Measurements from ENCODE around the gene GADD45G.

The GADD45G gene

GRCh38 chr9:89579741-89580385 lies 24.9 kb upstream of the GADD45G start:
- TF ChIP-seq GATA2 (IDR thresholded peaks at IDR 0.05; ENCODE audit: low read depth, low read length) (no peak), GATA3 (IDR thresholded peaks at IDR 0.05; ENCODE audit: low read depth, low read length) (no peak)

DNA sequence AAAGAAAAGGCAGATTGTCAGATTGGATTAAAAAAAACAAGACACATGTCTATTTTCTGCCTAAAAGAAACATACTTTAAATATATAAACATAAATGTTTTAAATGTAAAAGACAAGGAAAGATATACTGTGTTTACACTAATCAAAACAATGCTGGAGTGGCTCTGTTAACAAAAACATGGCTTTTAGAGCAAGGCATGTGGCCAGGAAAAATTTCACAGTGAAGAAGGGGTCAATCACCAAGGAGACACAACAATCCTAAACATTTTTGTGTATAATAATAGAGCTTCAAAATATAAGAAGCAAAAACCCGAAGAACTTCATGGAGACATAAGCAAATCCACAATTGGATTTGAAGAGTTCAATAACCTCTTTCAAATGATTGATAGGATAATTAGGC lies 18.5 kb upstream of the GADD45G start:
- TF ChIP-seq GATA3 (IDR thresholded peaks at IDR 0.05; ENCODE audit: low read depth, low read length) (no peak), GATA2 (IDR thresholded peaks at IDR 0.05; ENCODE audit: low read depth, low read length) (no peak)

DNA sequence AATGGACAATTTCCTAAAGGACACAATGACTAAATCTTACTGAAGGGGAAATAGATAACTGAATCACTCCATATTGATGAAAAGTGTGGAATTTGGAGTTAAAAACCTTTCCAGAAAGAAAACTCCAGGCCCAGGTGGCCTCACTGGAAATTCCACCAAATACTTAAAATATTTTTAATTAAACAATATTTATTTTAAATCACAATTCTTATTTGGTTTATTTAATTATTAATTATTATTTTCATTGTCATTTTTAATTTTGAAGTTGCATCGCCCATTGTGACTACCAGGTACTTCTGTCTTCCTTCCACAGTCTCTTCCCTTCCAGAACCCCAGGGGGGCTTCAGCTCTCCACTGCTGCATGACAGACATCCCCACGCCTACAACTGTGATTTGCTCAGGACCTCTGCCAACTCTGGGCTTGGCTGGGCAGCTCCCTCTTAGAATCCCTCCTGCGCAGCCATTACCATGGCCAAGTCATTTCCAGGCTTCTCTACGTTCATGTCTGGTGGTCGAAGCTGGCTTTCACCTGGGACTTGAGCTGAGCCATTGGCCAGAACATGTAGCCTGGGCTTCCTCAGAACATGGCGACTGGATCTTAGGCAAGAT lies 16.4 kb upstream of the GADD45G start:
- TF ChIP-seq GATA2 (IDR thresholded peaks at IDR 0.05; ENCODE audit: low read depth, low read length) (no peak), GATA3 (IDR thresholded peaks at IDR 0.05; ENCODE audit: low read depth, low read length) (no peak)

GRCh38 chr9:89590415-89590814 lies 14.4 kb upstream of the GADD45G start:
- TF ChIP-seq GATA2 (IDR thresholded peaks at IDR 0.05; ENCODE audit: low read depth, low read length) (no peak), GATA3 (IDR thresholded peaks at IDR 0.05; ENCODE audit: low read depth, low read length) (no peak)

- TF ChIP-seq GATA2 (IDR thresholded peaks at IDR 0.05; ENCODE audit: low read depth, low read length), result no peak
- TF ChIP-seq GATA3 (IDR thresholded peaks at IDR 0.05; ENCODE audit: low read depth, low read length), result no peak
These were observed 13.3 kb upstream of the GADD45G start for GRCh38 chr9:89591274-89592212.

DNA sequence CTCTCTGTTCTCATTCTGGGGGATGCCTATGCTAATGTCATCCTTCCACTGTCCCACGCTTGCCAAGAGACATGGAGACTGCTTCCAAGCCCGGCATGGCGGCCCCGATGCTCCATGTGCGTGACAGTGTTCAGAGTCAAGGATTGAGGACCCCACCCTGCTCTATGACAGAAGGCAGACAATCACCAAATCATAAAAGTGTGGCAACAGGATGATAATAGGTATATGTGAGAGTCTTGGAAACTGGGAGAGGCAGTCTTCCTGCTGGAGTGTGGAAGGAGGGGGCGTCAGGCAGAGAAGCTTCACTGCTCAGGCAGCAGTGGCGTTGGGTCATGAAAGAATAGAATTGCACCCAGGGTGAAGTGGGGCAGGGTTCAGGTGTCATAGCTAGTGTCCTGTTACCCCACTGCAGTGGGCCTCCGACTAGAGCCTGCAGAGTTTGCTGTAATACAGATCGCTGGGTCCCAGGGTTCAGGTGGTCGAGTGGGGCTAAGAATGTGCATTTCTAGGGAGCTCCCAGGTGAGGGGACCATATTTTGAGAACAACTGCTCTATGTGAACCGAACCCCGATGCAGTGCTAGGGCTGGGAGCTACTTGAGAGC lies 12.5 kb upstream of the GADD45G start:
- TF ChIP-seq GATA3 (IDR thresholded peaks at IDR 0.05; ENCODE audit: low read depth, low read length) (no peak), GATA2 (IDR thresholded peaks at IDR 0.05; ENCODE audit: low read depth, low read length) (no peak)

DNA sequence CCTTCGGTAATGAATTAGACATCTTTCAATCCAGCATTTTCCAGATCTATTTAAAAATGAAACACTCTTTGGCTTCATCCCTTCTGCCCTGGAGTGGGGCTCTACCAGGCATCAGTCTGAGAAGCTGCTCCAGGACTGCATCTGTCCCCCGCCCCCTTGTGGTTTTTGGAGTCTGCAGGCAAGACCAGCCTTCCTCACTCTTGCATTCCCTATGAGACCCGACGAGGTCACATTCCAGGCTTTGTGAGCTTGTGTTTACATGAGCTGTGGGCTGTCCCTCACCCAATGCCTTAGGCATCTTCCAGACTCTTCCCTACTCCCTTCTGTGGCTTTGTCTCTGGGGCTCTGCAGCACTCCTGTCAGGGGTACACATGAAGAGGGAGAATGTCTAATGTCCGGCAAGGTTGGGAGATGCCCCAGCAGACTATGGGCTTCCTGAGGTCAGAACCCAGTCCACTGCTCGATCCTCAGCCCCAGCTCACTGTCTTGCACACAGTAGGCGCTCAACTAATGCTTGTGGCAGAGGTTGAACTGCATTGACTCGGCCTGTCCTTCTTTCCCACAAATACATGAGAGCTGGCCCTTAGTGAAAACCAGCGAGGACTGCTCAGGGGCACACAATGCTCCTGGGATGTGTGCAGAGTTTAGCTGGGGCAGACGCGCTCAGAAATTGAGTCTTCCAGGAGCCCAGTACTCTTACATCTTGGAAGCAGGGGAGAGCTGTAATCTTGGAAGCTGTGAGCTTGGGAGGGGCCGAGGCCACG lies 11.7 kb upstream of the GADD45G start:
- TF ChIP-seq GATA2 (IDR thresholded peaks at IDR 0.05; ENCODE audit: low read depth, low read length) (no peak), GATA3 (IDR thresholded peaks at IDR 0.05; ENCODE audit: low read depth, low read length) (no peak)

- TF ChIP-seq GATA3 (IDR thresholded peaks at IDR 0.05; ENCODE audit: low read depth, low read length), result no peak
- TF ChIP-seq GATA2 (IDR thresholded peaks at IDR 0.05; ENCODE audit: low read depth, low read length), result no peak
These were observed 10.9 kb upstream of the GADD45G start for GRCh38 chr9:89593727-89594427.

GRCh38 chr9:89594811-89595550 lies 9.8 kb upstream of the GADD45G start:
- TF ChIP-seq GATA3 (IDR thresholded peaks at IDR 0.05; ENCODE audit: low read depth, low read length) (no peak), GATA2 (IDR thresholded peaks at IDR 0.05; ENCODE audit: low read depth, low read length) (no peak)

DNA sequence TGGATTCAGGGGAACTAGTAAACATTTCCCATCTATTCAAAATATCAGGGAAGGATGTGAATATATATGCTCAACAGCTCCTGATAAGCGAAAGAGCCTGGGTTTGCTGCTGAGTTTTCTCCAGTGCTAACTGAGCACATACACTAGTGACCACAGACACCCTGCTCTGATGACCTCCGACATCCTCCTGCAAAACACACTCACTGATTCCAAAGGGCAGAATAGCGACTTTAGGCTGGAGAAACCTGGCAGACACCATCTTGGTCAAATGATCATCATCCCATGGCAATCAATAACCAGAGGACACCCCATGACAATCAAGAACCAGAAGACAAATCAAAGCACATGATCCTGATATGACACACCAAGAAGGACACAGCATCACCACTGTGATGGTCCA lies 9.2 kb upstream of the GADD45G start:
- TF ChIP-seq GATA2 (IDR thresholded peaks at IDR 0.05; ENCODE audit: low read depth, low read length) (no peak), GATA3 (IDR thresholded peaks at IDR 0.05; ENCODE audit: low read depth, low read length) (no peak)

DNA sequence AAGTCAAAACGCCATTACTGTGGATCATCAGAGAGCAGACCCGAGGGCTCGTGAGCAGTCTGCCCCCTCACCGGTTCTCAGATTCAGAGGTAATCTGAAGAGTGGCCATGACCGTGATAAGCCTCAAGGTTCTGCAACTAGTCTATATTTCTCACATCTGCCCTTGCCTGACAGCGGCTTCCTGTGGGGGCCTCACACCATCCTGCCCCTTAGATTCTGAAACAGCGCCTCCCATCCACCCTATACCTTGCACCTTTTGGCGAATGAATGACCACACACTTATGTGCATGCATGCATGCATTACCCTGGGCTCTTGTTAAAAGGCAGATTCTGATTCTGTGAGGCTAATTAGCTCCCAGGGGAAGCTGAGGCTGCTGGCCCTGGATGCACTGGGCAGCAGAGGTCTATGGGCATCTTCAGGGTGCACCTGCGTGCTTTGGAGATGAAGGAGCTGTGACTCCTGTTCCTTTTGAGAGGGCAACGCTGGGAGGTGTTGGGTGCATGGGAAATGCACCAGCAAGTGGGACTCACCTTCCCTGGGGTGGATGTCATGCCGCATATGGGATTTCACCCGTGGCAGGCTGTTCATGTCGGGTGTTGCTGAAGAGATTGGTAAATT lies 7.8 kb upstream of the GADD45G start:
- TF ChIP-seq GATA2 (IDR thresholded peaks at IDR 0.05; ENCODE audit: low read depth, low read length) (no peak), GATA3 (IDR thresholded peaks at IDR 0.05; ENCODE audit: low read depth, low read length) (no peak)
